ENCODE data around the gene REV1. TPM values are rescaled to one million over a fixed set of nuclear protein-coding genes. Genes with fewer than 3 reads are reported as not detected.

REV1 gene
- total and polyA plus RNA-seq, 2 experiments from 2014 or later = 32.9 to 46.7 TPM

DNA sequence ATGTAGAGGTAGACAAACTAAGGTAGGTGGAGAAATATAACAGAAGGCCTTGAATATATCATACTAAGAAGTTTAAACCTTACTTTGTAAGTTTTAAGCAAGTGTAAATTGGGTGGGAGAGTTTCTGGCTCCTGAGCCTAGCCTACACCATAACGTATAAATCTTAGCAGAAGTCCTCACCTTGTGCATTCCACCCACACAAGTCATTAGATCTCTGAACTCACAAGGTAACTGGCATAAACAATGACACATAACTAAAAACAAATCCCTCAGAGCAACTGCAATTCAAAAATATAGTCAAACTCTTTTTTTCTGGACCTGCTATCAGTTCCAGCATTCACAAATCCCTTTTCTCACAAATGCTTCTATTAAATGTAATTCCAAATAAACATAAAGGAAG, 9.4 kb downstream of the REV1 start:
- Histone ChIP-seq H3K27me3 (ENCODE audit: insufficient read depth) (no peaks in the 10 kb centered on the region), H3K27ac (ENCODE audit: low read depth) (no peak overlapping the region), H3K4me3 (no peak overlapping the region), H4K20me1 (replicated peaks; ENCODE audit: insufficient read depth) (peaks cover 32% of the 10 kb centered on the region), H3K4me2 (0 out of 2 replicates have a peak overlapping the region, but pooled peaks have one; percentile 12), H3F3A (replicated peaks; ENCODE audit: low read depth) (no peaks in the 10 kb centered on the region), H3K4me1 (ENCODE audit: insufficient read depth) (peaks cover 27% of the 10 kb centered on the region), H2AFZ (no peak overlapping the region), H3K36me3 (ENCODE audit: insufficient read depth) (no peaks in the 10 kb centered on the region), H3K79me2 (replicated peaks; ENCODE audit: insufficient read depth) (peaks cover 100% of the 10 kb centered on the region), H3K9me2 (ENCODE audit: insufficient read depth) (no peaks in the 10 kb centered on the region)
- H3K27me3 Mint-ChIP-seq (ENCODE audit: insufficient read depth, low read depth, poor library complexity) = peaks cover 2% of the 10 kb centered on the region
- no peak overlapping the region for H3K4me3 Mint-ChIP-seq
- ATAC-seq = no peak
- 0 out of 2 replicates have a peak overlapping the region, but pooled peaks have one; percentile 35 for H3K27ac Mint-ChIP-seq
- H3K9me3 Mint-ChIP-seq = no peaks in the 10 kb centered on the region
- peaks cover 6% of the 10 kb centered on the region; the same call in 2 of the 3 replicates for H3K36me3 Mint-ChIP-seq (ENCODE audit: low read depth)
- peaks cover 39% of the 10 kb centered on the region for H3K4me1 Mint-ChIP-seq
- TF ChIP-seq EZH2 (IDR thresholded peaks at IDR 0.05; ENCODE audit: low read depth, unreplicated experiment) = no peak
- DNase-seq (ENCODE audit: low spot score) = no peak

DNA sequence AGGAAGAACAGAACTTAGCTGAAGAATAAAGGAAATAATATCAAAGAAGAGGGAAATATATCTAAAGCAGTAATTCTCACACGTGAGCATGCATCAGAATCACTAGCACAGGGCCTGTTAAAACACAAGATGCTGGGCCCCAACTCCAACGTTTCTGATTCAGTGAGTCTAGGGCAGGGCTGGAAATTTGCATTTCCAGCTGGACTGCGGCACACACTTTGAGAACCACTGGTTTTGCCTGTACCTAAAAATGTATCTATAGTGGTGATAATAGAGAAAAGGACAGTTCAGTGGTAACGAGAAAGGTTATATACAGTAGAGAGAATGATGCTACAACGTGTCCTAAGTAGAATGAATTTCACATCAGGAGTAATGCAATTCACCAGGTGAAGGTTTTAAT, 11.2 kb downstream of the REV1 start:
- Histone ChIP-seq H4K20me1 (replicated peaks; ENCODE audit: insufficient read depth) (peaks cover 25% of the 10 kb centered on the region), H3K4me2 (no peak overlapping the region), H3K4me3 (no peak overlapping the region), H3K27ac (ENCODE audit: low read depth) (peak overlapping the region; percentile 21; the same call in 1 of the 2 replicates), H3K9me2 (ENCODE audit: insufficient read depth) (no peaks in the 10 kb centered on the region), H3K36me3 (ENCODE audit: insufficient read depth) (no peaks in the 10 kb centered on the region), H3K27me3 (ENCODE audit: insufficient read depth) (no peaks in the 10 kb centered on the region), H3K79me2 (replicated peaks; ENCODE audit: insufficient read depth) (peaks cover 97% of the 10 kb centered on the region), H3K4me1 (ENCODE audit: insufficient read depth) (peaks cover 30% of the 10 kb centered on the region), H2AFZ (no peak overlapping the region), H3F3A (replicated peaks; ENCODE audit: low read depth) (no peaks in the 10 kb centered on the region)
- DNase-seq (ENCODE audit: low spot score) (no peak), ATAC-seq (no peak)
- peaks cover 5% of the 10 kb centered on the region for H3K27me3 Mint-ChIP-seq (ENCODE audit: insufficient read depth, low read depth, poor library complexity)
- no peaks in the 10 kb centered on the region for H3K9me3 Mint-ChIP-seq
- no peak overlapping the region for H3K4me3 Mint-ChIP-seq
- peaks cover 45% of the 10 kb centered on the region for H3K4me1 Mint-ChIP-seq
- H3K27ac Mint-ChIP-seq = no peak overlapping the region
- H3K36me3 Mint-ChIP-seq (ENCODE audit: low read depth) = peaks cover 6% of the 10 kb centered on the region; the same call in 2 of the 3 replicates
- TF ChIP-seq STAT1 (IDR thresholded peaks at IDR 0.05; ENCODE audit: unreplicated experiment) (no peak), ZNF331 (CRISPR knock-in tag; IDR thresholded peaks at IDR 0.05; ENCODE audit: low read depth) (no peak), NANOG (IDR thresholded peaks at IDR 0.05; ENCODE audit: borderline replicate concordance) (no peak), EZH2 (IDR thresholded peaks at IDR 0.05; ENCODE audit: low read depth, unreplicated experiment) (no peak), JUNB (IDR thresholded peaks at IDR 0.05; ENCODE audit: unreplicated experiment) (no peak), POLR2AphosphoS5 (IDR thresholded peaks at IDR 0.05; ENCODE audit: low read depth) (no peak), ZNF114 (CRISPR knock-in tag; IDR thresholded peaks at IDR 0.05) (no peak), EZH2phosphoT487 (IDR thresholded peaks at IDR 0.05; ENCODE audit: unreplicated experiment) (no peak)
- TF ChIP-seq, protein P1, sequence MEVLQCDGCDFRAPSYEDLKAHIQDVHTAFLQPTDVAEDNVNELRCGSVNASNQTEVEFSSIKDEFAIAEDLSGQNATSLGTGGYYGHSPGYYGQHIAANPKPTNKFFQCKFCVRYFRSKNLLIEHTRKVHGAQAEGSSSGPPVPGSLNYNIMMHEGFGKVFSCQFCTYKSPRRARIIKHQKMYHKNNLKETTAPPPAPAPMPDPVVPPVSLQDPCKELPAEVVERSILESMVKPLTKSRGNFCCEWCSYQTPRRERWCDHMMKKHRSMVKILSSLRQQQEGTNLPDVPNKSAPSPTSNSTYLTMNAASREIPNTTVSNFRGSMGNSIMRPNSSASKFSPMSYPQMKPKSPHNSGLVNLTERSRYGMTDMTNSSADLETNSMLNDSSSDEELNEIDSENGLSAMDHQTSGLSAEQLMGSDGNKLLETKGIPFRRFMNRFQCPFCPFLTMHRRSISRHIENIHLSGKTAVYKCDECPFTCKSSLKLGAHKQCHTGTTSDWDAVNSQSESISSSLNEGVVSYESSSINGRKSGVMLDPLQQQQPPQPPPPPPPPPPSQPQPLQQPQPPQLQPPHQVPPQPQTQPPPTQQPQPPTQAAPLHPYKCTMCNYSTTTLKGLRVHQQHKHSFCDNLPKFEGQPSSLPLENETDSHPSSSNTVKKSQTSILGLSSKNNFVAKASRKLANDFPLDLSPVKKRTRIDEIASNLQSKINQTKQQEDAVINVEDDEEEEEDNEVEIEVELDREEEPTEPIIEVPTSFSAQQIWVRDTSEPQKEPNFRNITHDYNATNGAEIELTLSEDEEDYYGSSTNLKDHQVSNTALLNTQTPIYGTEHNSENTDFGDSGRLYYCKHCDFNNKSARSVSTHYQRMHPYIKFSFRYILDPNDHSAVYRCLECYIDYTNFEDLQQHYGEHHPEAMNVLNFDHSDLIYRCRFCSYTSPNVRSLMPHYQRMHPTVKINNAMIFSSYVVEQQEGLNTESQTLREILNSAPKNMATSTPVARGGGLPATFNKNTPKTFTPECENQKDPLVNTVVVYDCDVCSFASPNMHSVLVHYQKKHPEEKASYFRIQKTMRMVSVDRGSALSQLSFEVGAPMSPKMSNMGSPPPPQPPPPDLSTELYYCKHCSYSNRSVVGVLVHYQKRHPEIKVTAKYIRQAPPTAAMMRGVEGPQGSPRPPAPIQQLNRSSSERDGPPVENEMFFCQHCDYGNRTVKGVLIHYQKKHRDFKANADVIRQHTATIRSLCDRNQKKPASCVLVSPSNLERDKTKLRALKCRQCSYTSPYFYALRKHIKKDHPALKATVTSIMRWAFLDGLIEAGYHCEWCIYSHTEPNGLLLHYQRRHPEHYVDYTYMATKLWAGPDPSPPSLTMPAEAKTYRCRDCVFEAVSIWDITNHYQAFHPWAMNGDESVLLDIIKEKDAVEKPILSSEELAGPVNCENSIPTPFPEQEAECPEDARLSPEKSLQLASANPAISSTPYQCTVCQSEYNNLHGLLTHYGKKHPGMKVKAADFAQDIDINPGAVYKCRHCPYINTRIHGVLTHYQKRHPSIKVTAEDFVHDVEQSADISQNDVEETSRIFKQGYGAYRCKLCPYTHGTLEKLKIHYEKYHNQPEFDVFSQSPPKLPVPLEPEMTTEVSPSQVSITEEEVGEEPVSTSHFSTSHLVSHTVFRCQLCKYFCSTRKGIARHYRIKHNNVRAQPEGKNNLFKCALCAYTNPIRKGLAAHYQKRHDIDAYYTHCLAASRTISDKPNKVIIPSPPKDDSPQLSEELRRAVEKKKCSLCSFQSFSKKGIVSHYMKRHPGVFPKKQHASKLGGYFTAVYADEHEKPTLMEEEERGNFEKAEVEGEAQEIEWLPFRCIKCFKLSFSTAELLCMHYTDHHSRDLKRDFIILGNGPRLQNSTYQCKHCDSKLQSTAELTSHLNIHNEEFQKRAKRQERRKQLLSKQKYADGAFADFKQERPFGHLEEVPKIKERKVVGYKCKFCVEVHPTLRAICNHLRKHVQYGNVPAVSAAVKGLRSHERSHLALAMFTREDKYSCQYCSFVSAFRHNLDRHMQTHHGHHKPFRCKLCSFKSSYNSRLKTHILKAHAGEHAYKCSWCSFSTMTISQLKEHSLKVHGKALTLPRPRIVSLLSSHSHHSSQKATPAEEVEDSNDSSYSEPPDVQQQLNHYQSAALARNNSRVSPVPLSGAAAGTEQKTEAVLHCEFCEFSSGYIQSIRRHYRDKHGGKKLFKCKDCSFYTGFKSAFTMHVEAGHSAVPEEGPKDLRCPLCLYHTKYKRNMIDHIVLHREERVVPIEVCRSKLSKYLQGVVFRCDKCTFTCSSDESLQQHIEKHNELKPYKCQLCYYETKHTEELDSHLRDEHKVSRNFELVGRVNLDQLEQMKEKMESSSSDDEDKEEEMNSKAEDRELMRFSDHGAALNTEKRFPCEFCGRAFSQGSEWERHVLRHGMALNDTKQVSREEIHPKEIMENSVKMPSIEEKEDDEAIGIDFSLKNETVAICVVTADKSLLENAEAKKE (CRISPR knock-in tag; IDR thresholded peaks at IDR 0.05) = no peak
- TF ChIP-seq, protein P2, sequence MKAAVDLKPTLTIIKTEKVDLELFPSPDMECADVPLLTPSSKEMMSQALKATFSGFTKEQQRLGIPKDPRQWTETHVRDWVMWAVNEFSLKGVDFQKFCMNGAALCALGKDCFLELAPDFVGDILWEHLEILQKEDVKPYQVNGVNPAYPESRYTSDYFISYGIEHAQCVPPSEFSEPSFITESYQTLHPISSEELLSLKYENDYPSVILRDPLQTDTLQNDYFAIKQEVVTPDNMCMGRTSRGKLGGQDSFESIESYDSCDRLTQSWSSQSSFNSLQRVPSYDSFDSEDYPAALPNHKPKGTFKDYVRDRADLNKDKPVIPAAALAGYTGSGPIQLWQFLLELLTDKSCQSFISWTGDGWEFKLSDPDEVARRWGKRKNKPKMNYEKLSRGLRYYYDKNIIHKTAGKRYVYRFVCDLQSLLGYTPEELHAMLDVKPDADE (IDR thresholded peaks at IDR 0.05) = no peak
- TF ChIP-seq, protein P3, sequence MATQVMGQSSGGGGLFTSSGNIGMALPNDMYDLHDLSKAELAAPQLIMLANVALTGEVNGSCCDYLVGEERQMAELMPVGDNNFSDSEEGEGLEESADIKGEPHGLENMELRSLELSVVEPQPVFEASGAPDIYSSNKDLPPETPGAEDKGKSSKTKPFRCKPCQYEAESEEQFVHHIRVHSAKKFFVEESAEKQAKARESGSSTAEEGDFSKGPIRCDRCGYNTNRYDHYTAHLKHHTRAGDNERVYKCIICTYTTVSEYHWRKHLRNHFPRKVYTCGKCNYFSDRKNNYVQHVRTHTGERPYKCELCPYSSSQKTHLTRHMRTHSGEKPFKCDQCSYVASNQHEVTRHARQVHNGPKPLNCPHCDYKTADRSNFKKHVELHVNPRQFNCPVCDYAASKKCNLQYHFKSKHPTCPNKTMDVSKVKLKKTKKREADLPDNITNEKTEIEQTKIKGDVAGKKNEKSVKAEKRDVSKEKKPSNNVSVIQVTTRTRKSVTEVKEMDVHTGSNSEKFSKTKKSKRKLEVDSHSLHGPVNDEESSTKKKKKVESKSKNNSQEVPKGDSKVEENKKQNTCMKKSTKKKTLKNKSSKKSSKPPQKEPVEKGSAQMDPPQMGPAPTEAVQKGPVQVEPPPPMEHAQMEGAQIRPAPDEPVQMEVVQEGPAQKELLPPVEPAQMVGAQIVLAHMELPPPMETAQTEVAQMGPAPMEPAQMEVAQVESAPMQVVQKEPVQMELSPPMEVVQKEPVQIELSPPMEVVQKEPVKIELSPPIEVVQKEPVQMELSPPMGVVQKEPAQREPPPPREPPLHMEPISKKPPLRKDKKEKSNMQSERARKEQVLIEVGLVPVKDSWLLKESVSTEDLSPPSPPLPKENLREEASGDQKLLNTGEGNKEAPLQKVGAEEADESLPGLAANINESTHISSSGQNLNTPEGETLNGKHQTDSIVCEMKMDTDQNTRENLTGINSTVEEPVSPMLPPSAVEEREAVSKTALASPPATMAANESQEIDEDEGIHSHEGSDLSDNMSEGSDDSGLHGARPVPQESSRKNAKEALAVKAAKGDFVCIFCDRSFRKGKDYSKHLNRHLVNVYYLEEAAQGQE (IDR thresholded peaks at IDR 0.05; ENCODE audit: unreplicated experiment) = no peak

Data from GM23338 (cell line).